GM18498 (cell line): ENCODE data around the gene ANKFY1.

Source experiments
- ATAC-seq: cut with Tn5 transposase; IDR thresholded peaks from one replicate; pipeline ENCODE4 v1.9.1; 2021; ENCODE audit warnings: mild to moderate bottlenecking, moderate library complexity; ENCODE audit not compliant: unreplicated experiment

ANKFY1 gene

GRCh38 chr17:4263282-4264215 is at the start of gene ANKFY1:
Gene ANKFY1, minus strand, starts transcription at chr17:4263979. Its CDS starts 38 bp downstream, at chr17:4263941.
- peak; percentile 88 for ATAC-seq

GRCh38 chr17:4310354-4311060 is 46.7 kb upstream of the ANKFY1 start:
- ATAC-seq: no peak

GRCh38 chr17:4309897-4310296 is 46.1 kb upstream of the ANKFY1 start:
- no peak for ATAC-seq

DNA sequence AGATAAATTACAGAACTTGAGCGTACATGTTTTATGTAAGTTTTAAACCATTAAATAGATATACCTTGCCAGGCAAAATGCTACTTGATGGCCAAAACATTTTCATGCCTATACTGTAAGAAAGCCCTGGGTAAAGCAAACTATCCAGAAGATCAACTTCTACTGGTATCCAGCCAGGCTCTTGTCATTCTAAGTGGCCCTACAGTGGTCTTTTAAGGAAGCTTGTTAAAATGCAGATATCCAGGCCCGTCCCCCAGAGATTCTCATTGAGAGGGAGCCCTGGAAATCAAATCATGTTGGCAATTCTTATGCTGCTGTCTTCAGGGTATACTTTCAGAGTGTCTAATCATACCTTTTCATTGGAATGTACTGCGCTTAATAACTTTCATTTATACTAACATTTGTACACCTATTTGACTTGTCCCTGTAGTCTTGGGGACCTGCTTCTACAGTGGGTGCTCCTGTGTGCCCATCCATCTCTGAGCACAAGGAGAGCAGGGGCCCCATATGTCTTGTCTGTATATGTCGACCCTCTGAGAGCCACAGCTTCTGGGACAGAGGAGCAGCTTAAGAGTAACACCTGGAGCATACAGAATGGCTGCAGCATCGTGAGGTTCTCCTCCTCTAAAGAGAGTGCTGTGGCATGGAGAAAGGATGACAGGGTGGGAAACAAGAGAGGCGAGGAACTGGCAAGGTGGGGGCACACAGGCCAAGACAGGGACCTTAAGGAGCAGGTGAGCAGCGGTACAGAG is 43.6 kb upstream of the ANKFY1 start:
- ATAC-seq: no peak

GRCh38 chr17:4305224-4305623 is 41.4 kb upstream of the ANKFY1 start:
- ATAC-seq: no peak

- ATAC-seq: no peak
Measured at GRCh38 chr17:4304417-4305027, 40.7 kb upstream of the ANKFY1 start.

DNA sequence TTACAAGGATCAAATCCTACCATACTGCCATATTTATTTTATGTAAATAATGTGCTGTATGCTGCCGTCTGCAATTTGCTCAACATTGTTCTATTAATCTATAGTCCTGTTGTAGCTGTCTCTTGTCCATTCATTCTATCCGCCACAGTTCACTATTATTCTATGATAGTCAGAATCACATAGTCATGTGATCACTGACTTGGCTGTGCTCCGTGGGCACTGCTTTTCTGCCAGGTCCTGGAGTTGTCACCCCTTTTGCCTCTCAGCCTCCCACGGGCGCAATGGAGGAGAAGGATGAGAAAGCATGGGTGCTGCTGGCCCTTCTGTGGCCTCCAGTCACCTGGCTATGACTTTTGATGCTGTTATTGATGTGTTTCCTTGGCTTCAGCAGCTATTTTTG is 37.3 kb upstream of the ANKFY1 start:
- no peak for ATAC-seq

DNA sequence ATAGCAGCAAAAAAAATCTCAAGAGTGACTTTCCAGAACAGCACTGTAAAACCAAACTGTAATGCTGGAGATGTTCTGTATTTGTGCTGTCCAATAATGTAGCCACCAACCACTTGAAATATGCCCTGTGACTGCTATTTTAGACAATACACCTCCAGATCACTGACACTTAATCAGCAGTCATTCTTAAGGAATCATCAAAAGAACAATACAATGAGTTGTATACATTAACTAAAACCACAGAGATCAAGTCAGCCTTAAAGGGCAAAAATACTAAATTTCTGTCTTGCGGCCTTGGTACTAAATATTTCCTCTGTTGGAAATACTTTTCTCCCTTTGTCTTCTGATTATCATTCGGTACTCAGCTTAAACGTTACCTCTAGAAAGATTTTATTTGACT is 33.6 kb upstream of the ANKFY1 start:
- no peak for ATAC-seq

DNA sequence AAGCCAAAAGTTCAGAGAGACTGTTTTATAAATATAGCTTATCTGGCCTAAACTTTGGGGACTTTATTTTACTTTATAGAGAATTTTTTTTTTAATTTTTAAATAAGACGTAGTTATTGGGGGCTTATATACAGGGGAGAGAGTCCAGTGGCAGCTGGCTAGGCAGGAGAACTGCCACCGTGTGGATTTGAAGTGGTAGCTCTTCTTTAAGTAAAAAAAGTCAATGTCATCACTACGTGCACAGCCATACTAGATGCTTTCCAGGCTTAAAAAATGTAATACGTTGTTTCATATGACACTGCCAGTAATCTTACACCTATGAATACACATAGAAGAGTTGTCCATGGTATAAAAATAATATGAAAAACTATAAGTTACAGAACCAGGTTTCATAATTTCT is 31.9 kb upstream of the ANKFY1 start:
- no peak for ATAC-seq

DNA sequence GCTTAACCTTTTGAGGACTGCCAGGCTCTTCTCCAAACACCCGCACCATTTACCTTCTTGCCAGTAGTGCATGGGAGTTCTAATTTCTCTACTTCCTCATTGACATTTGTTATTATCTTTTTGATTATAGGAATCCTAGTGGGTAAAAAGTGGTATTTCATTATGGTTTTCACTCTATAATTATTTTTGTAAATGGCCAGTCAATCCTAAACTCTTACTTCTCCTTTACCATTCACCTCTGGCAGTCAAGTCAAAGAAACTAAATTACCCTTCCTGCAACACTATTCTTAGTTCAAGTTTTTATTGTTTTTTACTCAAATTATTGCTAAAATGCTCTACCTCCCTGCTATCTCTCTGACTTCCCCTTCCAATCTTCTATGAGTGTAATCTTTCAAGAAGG is 29.8 kb upstream of the ANKFY1 start:
- no peak for ATAC-seq

GRCh38 chr17:4287710-4288109 is 23.9 kb upstream of the ANKFY1 start:
- no peak for ATAC-seq

- ATAC-seq: no peak
Measured at GRCh38 chr17:4276514-4276913, 12.7 kb upstream of the ANKFY1 start.

- no peak for ATAC-seq
Measured at GRCh38 chr17:4272972-4273368, 9.2 kb upstream of the ANKFY1 start.

DNA sequence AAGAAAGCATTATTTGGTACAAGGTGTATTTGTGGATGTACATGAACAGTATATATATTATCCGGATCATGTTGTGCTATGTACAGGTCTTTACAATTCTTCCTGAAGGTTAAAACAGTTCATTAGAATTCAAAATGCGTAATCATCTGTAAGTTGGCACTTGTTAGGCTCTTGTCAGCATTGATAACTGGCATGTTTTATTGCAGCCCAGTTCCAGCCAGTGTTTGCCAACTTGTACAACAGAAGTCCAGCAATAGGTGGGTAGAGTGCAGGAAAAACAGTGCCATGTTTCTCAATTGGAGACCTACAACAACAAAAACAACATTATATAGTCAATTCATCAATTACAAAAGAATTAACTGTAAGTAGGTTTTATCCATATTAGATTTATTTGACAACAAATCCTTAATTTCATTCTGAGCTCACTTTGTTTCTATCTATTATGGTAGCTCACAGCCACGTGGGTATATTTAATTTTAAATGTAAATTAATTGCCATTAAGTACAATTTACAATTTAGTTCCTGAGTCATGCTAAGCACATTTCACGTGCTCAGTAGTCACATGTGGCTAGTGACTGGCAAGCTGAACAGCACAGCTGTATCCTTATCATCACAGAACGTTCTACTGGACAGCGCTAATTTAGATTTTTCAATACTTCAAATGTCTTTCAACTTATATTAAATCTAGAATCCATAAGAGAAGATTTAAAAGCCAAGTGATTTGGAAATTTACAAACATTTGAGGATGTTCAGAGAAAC is 8.6 kb upstream of the ANKFY1 start:
- no peak for ATAC-seq

GRCh38 chr17:4270736-4271135 is 7.0 kb upstream of the ANKFY1 start:
- ATAC-seq: no peak

- ATAC-seq: no peak
Measured at GRCh38 chr17:4269915-4270314, 6.1 kb upstream of the ANKFY1 start.

DNA sequence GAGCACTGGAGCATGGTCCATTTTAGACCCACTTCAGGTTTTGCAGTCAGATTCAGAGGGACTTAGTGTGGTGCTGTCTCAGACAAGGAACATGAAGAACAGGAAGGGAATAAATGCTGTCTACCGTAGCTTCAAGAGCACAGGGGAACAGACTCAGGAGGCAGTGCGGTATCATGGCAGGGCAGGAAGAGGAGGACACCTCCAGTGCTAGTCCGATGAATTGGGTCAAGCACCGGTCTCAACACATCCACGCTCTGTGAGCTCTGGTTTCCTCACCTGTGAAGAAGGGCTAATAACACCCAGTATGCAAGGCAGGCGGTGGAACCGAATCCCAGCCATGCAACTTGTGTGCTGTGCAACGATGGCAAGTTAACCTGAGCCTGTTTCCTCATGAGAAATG is 3.6 kb upstream of the ANKFY1 start:
- ATAC-seq: no peak

DNA sequence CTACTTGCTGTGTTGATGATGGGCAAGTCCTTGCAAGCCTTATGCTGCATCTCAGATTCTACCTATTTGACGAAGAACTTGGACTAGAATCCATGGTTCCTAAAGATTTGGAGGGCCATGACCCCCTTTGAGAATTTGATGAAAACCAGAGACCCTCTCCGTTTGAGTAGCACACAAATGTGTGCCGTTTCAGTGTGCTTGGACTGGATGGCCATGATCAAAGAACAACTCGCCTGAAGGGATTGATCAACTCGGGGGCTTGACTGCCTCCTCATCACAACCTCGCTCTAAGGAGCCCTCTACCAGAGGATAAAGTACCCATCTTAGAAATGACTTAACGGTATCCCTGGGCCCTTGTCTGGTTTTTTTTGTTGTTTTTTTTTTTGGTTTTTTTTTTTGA is 2.8 kb upstream of the ANKFY1 start:
- ATAC-seq: no peak

DNA sequence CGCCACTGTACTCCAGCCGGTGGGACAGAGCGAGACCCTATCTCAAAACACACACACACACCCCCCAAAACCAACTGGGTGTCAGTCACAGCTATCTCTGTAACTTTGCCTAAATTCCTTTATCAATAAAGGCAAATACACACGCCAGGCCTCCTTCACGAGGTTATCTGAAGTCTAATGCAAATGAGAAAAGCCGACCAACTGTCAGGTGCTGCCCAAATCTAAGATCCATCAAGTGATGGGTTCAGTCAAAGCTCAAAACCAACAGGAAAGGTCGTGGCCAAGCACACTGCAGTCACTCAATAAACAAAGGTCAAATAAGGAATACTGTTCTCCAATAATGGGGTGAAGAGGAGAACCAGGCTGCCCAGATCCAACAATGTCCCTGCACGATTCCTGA is 1.1 kb downstream of the ANKFY1 start:
- ATAC-seq: no peak

GRCh38 chr17:4261452-4261851 is 2.3 kb downstream of the ANKFY1 start:
- ATAC-seq: no peak
